Measurements from ENCODE around the gene RPL36. TPM values are rescaled to one million over a fixed set of nuclear protein-coding genes. Genes with fewer than 3 reads are reported as not detected.

The RPL36 gene
- total and polyA plus RNA-seq, 2 experiments from 2014 or later = 895 to 3,204 TPM

- Mint-ChIP-seq H3K27me3 (ENCODE audit: insufficient read depth, low read depth, poor library complexity) (peaks cover 13% of the 10 kb centered on the region), H3K27ac (no peak overlapping the region), H3K4me3 (no peak overlapping the region), H3K4me1 (peaks cover 13% of the 10 kb centered on the region), H3K9me3 (no peaks in the 10 kb centered on the region), H3K36me3 (ENCODE audit: low read depth) (peaks cover 92% of the 10 kb centered on the region)
- Histone ChIP-seq H2AFZ (no peak overlapping the region), H4K20me1 (replicated peaks; ENCODE audit: insufficient read depth) (peaks cover 22% of the 10 kb centered on the region), H3K4me1 (ENCODE audit: insufficient read depth) (0 out of 2 replicates have a peak, but pooled peaks cover 3% of the 10 kb centered on the region), H3K4me2 (no peak overlapping the region), H3K27ac (ENCODE audit: low read depth) (no peak overlapping the region), H3K36me3 (ENCODE audit: insufficient read depth) (peaks cover 50% of the 10 kb centered on the region), H3K4me3 (no peak overlapping the region), H3K79me2 (replicated peaks; ENCODE audit: insufficient read depth) (no peaks in the 10 kb centered on the region; the same call in 1 of the 2 replicates), H3F3A (replicated peaks; ENCODE audit: low read depth) (peaks cover 11% of the 10 kb centered on the region), H3K9me2 (ENCODE audit: insufficient read depth) (no peaks in the 10 kb centered on the region), H3K27me3 (ENCODE audit: insufficient read depth) (no peaks in the 10 kb centered on the region)
- no peak for ATAC-seq
- DNase-seq (ENCODE audit: low spot score) = no peak
- no peak for TF ChIP-seq ZNF331 (CRISPR knock-in tag; IDR thresholded peaks at IDR 0.05; ENCODE audit: low read depth)
- TF ChIP-seq ZNF462 (CRISPR knock-in tag; IDR thresholded peaks at IDR 0.05) = no peak
- no peak for TF ChIP-seq REST (IDR thresholded peaks at IDR 0.05; ENCODE audit: unreplicated experiment)
- no peak for TF ChIP-seq EZH2 (IDR thresholded peaks at IDR 0.05; ENCODE audit: low read depth, unreplicated experiment)
- TF ChIP-seq ETS1 (IDR thresholded peaks at IDR 0.05) = no peak
- TF ChIP-seq POLR2AphosphoS5 (IDR thresholded peaks at IDR 0.05; ENCODE audit: low read depth) = no peak
- TF ChIP-seq CTCF (conservative IDR thresholded peaks at IDR 0.05; ENCODE audit: low read depth in 2 of 2) = no peak
- no peak for TF ChIP-seq NANOG (IDR thresholded peaks at IDR 0.05; ENCODE audit: borderline replicate concordance)
- no peak for TF ChIP-seq STAT1 (IDR thresholded peaks at IDR 0.05; ENCODE audit: unreplicated experiment)
- TF ChIP-seq EZH2phosphoT487 (IDR thresholded peaks at IDR 0.05; ENCODE audit: unreplicated experiment) = no peak
- no peak for TF ChIP-seq JUNB (IDR thresholded peaks at IDR 0.05; ENCODE audit: unreplicated experiment)
- no peak for TF ChIP-seq CREB1 (CRISPR knock-in tag; IDR thresholded peaks at IDR 0.05; ENCODE audit: low read depth)
- TF ChIP-seq ZNF114 (CRISPR knock-in tag; IDR thresholded peaks at IDR 0.05) = no peak
These were observed 26.2 kb upstream of the RPL36 start for GRCh38 chr19:5663904-5664303.
